ENCODE data around the gene PACRG. TPM values are rescaled to one million over a fixed set of nuclear protein-coding genes. Genes with fewer than 3 reads are reported as not detected.

The PACRG gene
- total RNA-seq, 2 donors from 2014 or later, result not detected

DNA sequence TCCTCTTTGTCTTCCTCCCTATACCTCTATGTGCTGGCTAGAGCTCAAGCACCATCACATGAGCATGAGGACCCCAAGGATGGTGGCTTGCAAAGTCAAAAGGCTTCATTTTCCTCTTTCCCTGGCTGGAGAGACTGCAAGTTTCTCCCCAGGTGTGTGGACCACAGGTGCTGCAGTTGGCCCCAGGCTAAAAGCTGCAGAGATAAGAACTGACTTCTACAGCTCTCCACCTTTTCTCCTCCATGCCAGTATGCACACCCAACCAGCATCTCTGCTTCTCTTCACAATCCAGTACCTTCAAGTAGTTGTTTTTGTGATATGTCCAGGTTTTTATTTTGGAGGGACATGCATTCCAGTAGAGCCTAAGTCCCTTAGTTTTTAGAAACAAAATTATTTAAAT is 29.3 kb upstream of the PACRG start:
- DNase-seq (no peak), ATAC-seq (replicated peaks in 1 of 2) (no peak)
- Mint-ChIP-seq H3K27ac (no peak overlapping the region), H3K4me3 (no peak overlapping the region), H3K4me1 (ENCODE audit: low read depth) (no peaks in the 10 kb centered on the region), H3K36me3 (ENCODE audit: insufficient read depth in 2 of 2) (no peaks in the 10 kb centered on the region), H3K27me3 (ENCODE audit: low read depth) (no peaks in the 10 kb centered on the region), H3K9me3 (peaks cover 0 to 2% of the 10 kb centered on the region in 2 donors)

- no peaks in the 10 kb centered on the region for H3K36me3 Mint-ChIP-seq (ENCODE audit: insufficient read depth in 2 of 2)
- H3K27me3 Mint-ChIP-seq (ENCODE audit: low read depth), result no peaks in the 10 kb centered on the region
- no peak overlapping the region for H3K27ac Mint-ChIP-seq
- H3K4me3 Mint-ChIP-seq, result no peak overlapping the region
- DNase-seq (no peak), ATAC-seq (replicated peaks in 1 of 2) (no peak)
- peaks cover 0 to 2% of the 10 kb centered on the region in 2 donors for H3K9me3 Mint-ChIP-seq
- no peaks in the 10 kb centered on the region for H3K4me1 Mint-ChIP-seq (ENCODE audit: low read depth)
These were observed 27.8 kb upstream of the PACRG start for GRCh38 chr6:162699961-162700360.

GRCh38 chr6:162700966-162701365 is 26.8 kb upstream of the PACRG start:
- Mint-ChIP-seq H3K27me3 (ENCODE audit: low read depth) (no peaks in the 10 kb centered on the region), H3K9me3 (peaks cover 0 to 2% of the 10 kb centered on the region in 2 donors), H3K36me3 (ENCODE audit: insufficient read depth in 2 of 2) (no peaks in the 10 kb centered on the region), H3K4me3 (no peak overlapping the region), H3K27ac (no peak overlapping the region), H3K4me1 (ENCODE audit: low read depth) (no peaks in the 10 kb centered on the region)
- no peak for DNase-seq
- ATAC-seq (replicated peaks in 1 of 2), result no peak

DNA sequence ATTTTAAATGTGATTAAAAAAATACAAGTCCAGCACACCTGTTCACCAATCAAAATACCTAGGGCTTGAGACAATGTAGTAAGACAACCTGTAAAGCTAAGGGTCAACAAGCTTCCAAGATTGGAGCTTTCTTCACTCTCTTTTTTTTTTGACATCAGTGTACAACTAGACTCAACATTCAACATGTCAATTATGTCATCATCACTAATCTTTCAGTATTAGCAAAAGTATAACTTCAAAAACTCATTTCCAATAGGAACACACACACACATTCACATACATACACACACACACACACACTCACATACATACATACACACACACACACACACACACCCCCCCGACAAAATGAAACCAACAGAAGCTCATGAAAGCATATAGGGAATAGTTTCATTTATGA is 26.2 kb upstream of the PACRG start:
- ATAC-seq (replicated peaks in 1 of 2) (no peak), DNase-seq (no peak)
- Mint-ChIP-seq H3K27ac (no peak overlapping the region), H3K4me3 (no peak overlapping the region), H3K9me3 (peaks cover 0 to 2% of the 10 kb centered on the region in 2 donors), H3K27me3 (ENCODE audit: low read depth) (no peaks in the 10 kb centered on the region), H3K36me3 (ENCODE audit: insufficient read depth in 2 of 2) (no peaks in the 10 kb centered on the region), H3K4me1 (ENCODE audit: low read depth) (no peaks in the 10 kb centered on the region)

DNA sequence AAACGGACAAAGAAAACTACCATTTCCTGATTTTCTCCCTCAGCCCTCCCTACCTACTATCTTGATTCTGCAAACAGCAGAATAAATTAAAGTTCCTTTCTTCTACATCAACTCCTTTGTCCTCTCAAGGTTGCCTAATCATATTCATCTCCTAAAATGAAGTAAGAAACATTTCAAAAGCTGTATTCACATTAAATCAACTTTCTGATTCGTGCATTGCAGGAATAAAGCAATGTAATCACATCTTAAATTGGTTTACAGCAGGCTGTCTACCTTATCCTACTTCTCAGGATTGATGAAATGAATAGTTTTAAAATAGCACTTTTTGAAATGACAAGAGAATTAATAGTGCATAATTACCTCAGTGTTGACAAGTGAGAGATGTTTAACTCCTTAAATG is 25.3 kb upstream of the PACRG start:
- H3K27me3 Mint-ChIP-seq (ENCODE audit: low read depth), result no peaks in the 10 kb centered on the region
- ATAC-seq (replicated peaks in 1 of 2) (no peak), DNase-seq (no peak)
- H3K36me3 Mint-ChIP-seq (ENCODE audit: insufficient read depth in 2 of 2), result no peaks in the 10 kb centered on the region
- H3K9me3 Mint-ChIP-seq, result peaks cover 0 to 2% of the 10 kb centered on the region in 2 donors
- H3K4me1 Mint-ChIP-seq (ENCODE audit: low read depth), result no peaks in the 10 kb centered on the region
- no peak overlapping the region for H3K27ac Mint-ChIP-seq
- no peak overlapping the region for H3K4me3 Mint-ChIP-seq

GRCh38 chr6:162704001-162704400 is 23.8 kb upstream of the PACRG start:
- DNase-seq (no peak), ATAC-seq (replicated peaks in 1 of 2) (no peak)
- Mint-ChIP-seq H3K4me3 (no peak overlapping the region), H3K36me3 (ENCODE audit: insufficient read depth in 2 of 2) (no peaks in the 10 kb centered on the region), H3K27me3 (ENCODE audit: low read depth) (no peaks in the 10 kb centered on the region), H3K9me3 (peaks cover 0 to 2% of the 10 kb centered on the region in 2 donors), H3K4me1 (ENCODE audit: low read depth) (no peaks in the 10 kb centered on the region), H3K27ac (no peak overlapping the region)

DNA sequence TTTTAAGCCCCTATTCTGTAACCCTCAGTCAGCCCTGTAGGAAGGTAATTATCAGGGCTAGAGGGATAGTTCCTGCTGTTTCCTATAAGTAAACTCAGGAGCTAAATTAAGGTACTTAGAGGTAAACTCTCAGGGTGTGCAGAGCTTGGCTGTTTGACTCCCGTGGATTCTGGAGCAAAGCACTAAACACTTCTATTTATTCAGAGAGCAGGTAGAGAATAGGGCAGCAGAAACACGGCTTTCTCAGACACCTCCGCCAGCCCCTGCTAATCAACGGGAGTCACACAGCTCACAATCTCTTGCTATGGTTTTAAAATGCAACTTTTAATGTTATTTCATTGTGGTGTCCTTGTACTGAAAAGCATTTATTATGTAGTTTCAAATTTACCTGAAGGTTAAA is 22.0 kb upstream of the PACRG start:
- no peak for ATAC-seq (replicated peaks in 1 of 2)
- H3K27me3 Mint-ChIP-seq (ENCODE audit: low read depth), result no peaks in the 10 kb centered on the region

GRCh38 chr6:162706232-162706631 is 21.5 kb upstream of the PACRG start:
- no peak for DNase-seq
- H3K27me3 Mint-ChIP-seq (ENCODE audit: low read depth), result no peaks in the 10 kb centered on the region
- H3K4me3 Mint-ChIP-seq, result no peak overlapping the region
- H3K27ac Mint-ChIP-seq, result no peak overlapping the region
- no peaks in the 10 kb centered on the region for H3K36me3 Mint-ChIP-seq (ENCODE audit: insufficient read depth in 2 of 2)
- no peaks in the 10 kb centered on the region for H3K4me1 Mint-ChIP-seq (ENCODE audit: low read depth)
- no peak for ATAC-seq (replicated peaks in 1 of 2)
- peaks cover 0 to 2% of the 10 kb centered on the region in 2 donors for H3K9me3 Mint-ChIP-seq

More for the DNA sequence above, 22.0 kb upstream of the PACRG start:
- Mint-ChIP-seq H3K27ac (no peak overlapping the region), H3K9me3 (peaks cover 0 to 2% of the 10 kb centered on the region in 2 donors), H3K36me3 (ENCODE audit: insufficient read depth in 2 of 2) (no peaks in the 10 kb centered on the region), H3K4me1 (ENCODE audit: low read depth) (no peaks in the 10 kb centered on the region), H3K4me3 (no peak overlapping the region)
- no peak for DNase-seq

GRCh38 chr6:162708971-162709370 is 18.8 kb upstream of the PACRG start:
- no peak overlapping the region for H3K4me3 Mint-ChIP-seq
- DNase-seq (no peak), ATAC-seq (replicated peaks in 1 of 2) (no peak)
- no peak overlapping the region for H3K27ac Mint-ChIP-seq
- no peaks in the 10 kb centered on the region for H3K36me3 Mint-ChIP-seq (ENCODE audit: insufficient read depth in 2 of 2)
- no peaks in the 10 kb centered on the region for H3K27me3 Mint-ChIP-seq (ENCODE audit: low read depth)
- no peaks in the 10 kb centered on the region for H3K4me1 Mint-ChIP-seq (ENCODE audit: low read depth)
- no peaks in the 10 kb centered on the region for H3K9me3 Mint-ChIP-seq

- H3K27me3 Mint-ChIP-seq (ENCODE audit: low read depth), result no peaks in the 10 kb centered on the region
- no peaks in the 10 kb centered on the region for H3K36me3 Mint-ChIP-seq (ENCODE audit: insufficient read depth in 2 of 2)
- H3K9me3 Mint-ChIP-seq, result no peaks in the 10 kb centered on the region
- DNase-seq, result no peak
- no peak overlapping the region for H3K27ac Mint-ChIP-seq
- H3K4me1 Mint-ChIP-seq (ENCODE audit: low read depth), result no peaks in the 10 kb centered on the region
- no peak for ATAC-seq (replicated peaks in 1 of 2)
- H3K4me3 Mint-ChIP-seq, result no peak overlapping the region
These were observed 18.3 kb upstream of the PACRG start for GRCh38 chr6:162709431-162709830.

GRCh38 chr6:162710419-162710818 is 17.4 kb upstream of the PACRG start:
- H3K27me3 Mint-ChIP-seq (ENCODE audit: low read depth), result no peaks in the 10 kb centered on the region
- ATAC-seq (replicated peaks in 1 of 2) (no peak), DNase-seq (no peak)
- no peaks in the 10 kb centered on the region for H3K9me3 Mint-ChIP-seq
- no peaks in the 10 kb centered on the region for H3K36me3 Mint-ChIP-seq (ENCODE audit: insufficient read depth in 2 of 2)
- H3K4me3 Mint-ChIP-seq, result no peak overlapping the region
- no peaks in the 10 kb centered on the region for H3K4me1 Mint-ChIP-seq (ENCODE audit: low read depth)
- no peak overlapping the region for H3K27ac Mint-ChIP-seq

DNA sequence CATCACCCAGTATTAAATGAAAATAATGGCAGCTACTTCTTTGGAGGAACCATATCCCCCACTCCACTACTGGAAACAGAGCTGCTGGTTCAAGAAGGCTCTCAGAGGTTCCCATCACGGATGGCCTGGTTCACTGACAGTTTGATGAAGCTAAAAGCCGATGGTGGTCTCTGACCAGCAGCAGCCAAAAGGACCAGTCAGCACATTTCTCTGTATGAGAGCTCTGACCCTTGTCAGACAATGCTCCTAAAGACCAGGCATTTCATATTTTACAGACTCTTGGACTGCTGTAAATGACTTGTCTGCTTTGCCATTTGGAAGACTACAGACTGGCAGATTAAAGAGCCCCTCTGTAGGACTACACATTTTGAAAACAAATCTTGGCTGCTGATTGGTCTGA is 16.8 kb upstream of the PACRG start:
- ATAC-seq (replicated peaks in 1 of 2), result no peak
- no peak overlapping the region for H3K4me3 Mint-ChIP-seq
- no peak for DNase-seq
- no peak overlapping the region for H3K27ac Mint-ChIP-seq
- H3K27me3 Mint-ChIP-seq (ENCODE audit: low read depth), result no peaks in the 10 kb centered on the region
- H3K4me1 Mint-ChIP-seq (ENCODE audit: low read depth), result no peaks in the 10 kb centered on the region
- H3K9me3 Mint-ChIP-seq, result no peaks in the 10 kb centered on the region
- no peaks in the 10 kb centered on the region for H3K36me3 Mint-ChIP-seq (ENCODE audit: insufficient read depth in 2 of 2)

GRCh38 chr6:162711376-162711775 is 16.4 kb upstream of the PACRG start:
- H3K27me3 Mint-ChIP-seq (ENCODE audit: low read depth), result no peaks in the 10 kb centered on the region
- DNase-seq, result no peak
- H3K36me3 Mint-ChIP-seq (ENCODE audit: insufficient read depth in 2 of 2), result no peaks in the 10 kb centered on the region
- H3K4me3 Mint-ChIP-seq, result no peak overlapping the region
- H3K27ac Mint-ChIP-seq, result no peak overlapping the region
- H3K4me1 Mint-ChIP-seq (ENCODE audit: low read depth), result no peaks in the 10 kb centered on the region
- no peak for ATAC-seq (replicated peaks in 1 of 2)
- H3K9me3 Mint-ChIP-seq, result no peaks in the 10 kb centered on the region

DNA sequence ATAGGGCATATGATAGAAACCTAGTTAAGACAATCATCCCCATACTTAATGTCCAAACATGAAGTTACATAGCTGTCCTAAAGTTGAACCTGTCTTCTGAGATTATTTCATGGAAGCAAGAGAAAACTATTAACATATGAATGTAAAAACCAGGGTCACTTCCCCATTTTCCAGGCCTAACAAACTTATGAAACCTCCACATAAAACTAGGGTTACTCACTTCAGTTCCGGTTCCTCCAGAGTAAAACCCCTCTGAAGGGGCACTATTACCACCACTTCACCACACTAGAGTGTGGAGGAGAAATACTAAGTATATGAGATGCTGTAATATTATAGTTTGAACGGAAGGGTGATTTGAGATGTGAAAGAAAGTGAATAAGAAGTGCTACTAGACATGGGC is 15.1 kb upstream of the PACRG start:
- Mint-ChIP-seq H3K9me3 (peaks cover 2 to 4% of the 10 kb centered on the region in 2 donors), H3K36me3 (ENCODE audit: insufficient read depth in 2 of 2) (peaks cover 0 to 3% of the 10 kb centered on the region in 2 donors), H3K4me1 (ENCODE audit: low read depth) (no peaks in the 10 kb centered on the region), H3K4me3 (no peak overlapping the region), H3K27me3 (ENCODE audit: low read depth) (no peaks in the 10 kb centered on the region), H3K27ac (no peak overlapping the region)
- ATAC-seq (replicated peaks in 1 of 2) (no peak), DNase-seq (no peak)
